C4-2B (cell line): ENCODE data around the gene KRT76.

Source experiments
- CTCF ChIP-seq: fragments of 450-650 bp; conservative IDR thresholded peaks from 2 replicates; pipeline ENCODE4 v1.5.1; 2017; ENCODE audit warnings: mild to moderate bottlenecking
- ZFX ChIP-seq: fragments of 450-650 bp; IDR thresholded peaks from 2 replicates; pipeline ENCODE4 v1.6.1; 2017

- TF ChIP-seq CTCF (no peak), ZFX (no peak)
These were observed 27.9 kb upstream of the KRT76 start for GRCh38 chr12:52805000-52805399.
